IPS-18c (cell line): ENCODE results near the gene OR6K6.

ENCODE experiments used
- H3K4me3 ChIP-seq: 2 replicates; pipeline ENCODE4 v1.7.0; 2013; ENCODE audit warnings: low read depth, mild to moderate bottlenecking, low read length, moderate library complexity; ENCODE audit not compliant: insufficient read depth
- H3K9me3 ChIP-seq: one replicate; pipeline ENCODE4 v1.6.1; 2013; ENCODE audit warnings: mild to moderate bottlenecking, low read length, moderate library complexity; ENCODE audit not compliant: control insufficient read depth, insufficient read depth

Gene OR6K6

DNA sequence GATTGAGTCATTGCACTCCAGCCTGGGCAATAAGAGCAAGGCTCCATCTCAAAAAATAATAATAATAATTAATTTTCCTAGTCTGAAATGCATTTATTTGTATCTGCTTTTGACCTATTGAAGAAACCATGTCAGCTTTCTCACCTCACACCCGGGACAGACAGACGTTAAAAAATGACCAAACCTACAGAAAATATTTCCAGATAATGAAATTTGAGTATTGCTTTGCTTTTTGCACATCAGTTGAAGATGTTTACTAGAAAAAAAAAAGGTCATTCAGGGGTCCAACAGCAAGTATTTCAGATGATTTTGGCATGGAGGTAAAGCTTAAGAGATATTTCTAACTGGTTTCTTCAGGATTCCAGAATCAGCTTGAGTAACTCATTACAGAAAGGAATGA lies at the start of gene OR6K6:
OR6K6 (plus strand) TSS at position 301 of the 400 bp plus-strand sequence. CDS start 168 bp downstream, outside the sequence.
- Histone ChIP-seq H3K4me3 (no peak within 1 kb of the TSS), H3K9me3 (no peaks in the 10 kb centered on the region)

DNA sequence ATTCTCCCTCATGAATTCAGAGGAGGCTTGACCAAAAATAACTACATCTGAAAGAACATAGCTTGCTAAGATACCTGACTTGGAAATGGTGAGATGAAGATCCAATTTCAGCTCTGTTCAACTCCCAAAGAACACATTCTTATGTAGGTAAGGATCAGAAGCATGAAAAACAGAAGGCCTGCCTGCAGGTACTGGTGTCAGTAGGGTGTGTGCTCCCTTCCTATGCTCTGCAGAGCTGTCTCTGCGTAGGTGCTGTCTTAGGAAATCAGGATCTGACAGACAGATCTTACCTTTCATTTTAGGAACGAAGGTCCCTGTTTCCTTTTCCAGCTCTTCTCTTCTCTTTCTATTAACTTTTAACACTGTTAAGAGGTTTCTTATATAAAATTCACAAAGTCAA lies 48.4 kb upstream of the OR6K6 start:
- Histone ChIP-seq H3K4me3 (no peak overlapping the region), H3K9me3 (no peaks in the 10 kb centered on the region)

GRCh38 chr1:158711098-158711497 lies 43.4 kb upstream of the OR6K6 start:
- Histone ChIP-seq H3K4me3 (no peak overlapping the region), H3K9me3 (no peaks in the 10 kb centered on the region)

GRCh38 chr1:158714754-158715153 lies 39.8 kb upstream of the OR6K6 start:
- H3K9me3 ChIP-seq = no peaks in the 10 kb centered on the region
- H3K4me3 ChIP-seq = no peak overlapping the region

GRCh38 chr1:158716335-158716734 lies 38.2 kb upstream of the OR6K6 start:
- no peaks in the 10 kb centered on the region for H3K9me3 ChIP-seq

GRCh38 chr1:158717344-158717743 lies 37.2 kb upstream of the OR6K6 start:
- no peaks in the 10 kb centered on the region for H3K9me3 ChIP-seq
- H3K4me3 ChIP-seq = no peak overlapping the region

More at GRCh38 chr1:158716335-158716734, 38.2 kb upstream of the OR6K6 start:
- no peak overlapping the region for H3K4me3 ChIP-seq

DNA sequence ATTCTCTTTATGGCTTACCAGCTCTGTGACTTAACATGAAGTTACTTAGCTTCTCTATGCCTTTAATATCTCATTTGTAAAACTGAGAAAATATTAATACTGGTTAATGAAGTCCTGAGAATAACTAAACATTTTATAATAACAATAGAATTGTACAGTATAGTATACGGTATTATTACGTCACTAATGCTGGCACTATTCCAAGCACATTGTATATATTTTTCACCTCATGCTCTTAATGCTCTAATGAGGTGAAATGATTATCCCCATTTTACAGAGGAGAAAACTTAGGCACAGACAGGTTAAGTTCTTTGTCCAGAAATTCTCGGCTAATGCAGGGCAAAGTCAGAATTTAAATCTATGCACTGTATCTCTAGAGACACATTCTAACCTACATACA lies 34.9 kb upstream of the OR6K6 start:
- Histone ChIP-seq H3K9me3 (no peaks in the 10 kb centered on the region), H3K4me3 (no peak overlapping the region)

DNA sequence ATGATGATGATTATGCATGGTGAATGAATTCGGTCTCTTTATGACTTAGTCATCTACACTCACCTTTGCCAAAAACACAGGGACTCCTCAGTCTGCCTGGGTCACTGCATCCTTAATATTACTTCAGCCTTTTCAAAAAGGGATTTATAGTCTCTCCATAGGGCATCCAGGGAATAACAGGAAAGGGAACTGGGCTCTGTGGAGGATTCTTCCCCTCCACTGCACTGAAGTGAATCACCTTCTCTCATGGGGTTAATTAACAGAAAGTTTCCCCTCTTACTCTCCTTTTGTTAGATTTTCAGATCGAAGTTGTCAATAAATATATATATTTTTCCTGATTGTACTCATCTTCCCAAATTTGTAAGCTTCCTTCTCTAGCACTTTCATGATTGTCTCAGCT lies 33.9 kb upstream of the OR6K6 start, which contains the start of gene OR6K3:
OR6K3 (minus strand) TSS at position 101 of the 400 bp plus-strand sequence. CDS start 2,605 bp downstream, outside the sequence.
- no peaks in the 10 kb centered on the region for H3K9me3 ChIP-seq
- no peak within 1 kb of the TSS for H3K4me3 ChIP-seq

DNA sequence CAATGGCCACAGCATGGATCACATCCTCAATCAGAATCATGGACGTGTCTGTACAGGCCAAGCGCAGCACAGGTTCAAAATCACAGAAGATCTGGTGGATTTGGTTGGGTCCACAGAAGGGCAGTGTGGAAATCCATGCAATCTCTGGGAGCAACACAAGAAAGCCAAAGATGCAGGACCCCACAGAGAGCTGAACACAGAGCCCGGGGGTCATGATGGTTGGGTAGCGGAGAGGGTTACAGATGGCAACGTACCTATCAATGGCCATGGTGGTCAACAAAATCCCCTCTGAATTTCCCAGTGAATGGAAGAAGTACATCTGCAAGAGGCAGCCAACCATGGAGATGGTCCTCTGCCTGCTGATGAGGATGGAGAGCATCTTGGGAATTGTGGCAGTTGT lies 30.1 kb upstream of the OR6K6 start:
- Histone ChIP-seq H3K9me3 (no peaks in the 10 kb centered on the region), H3K4me3 (no peak overlapping the region)

GRCh38 chr1:158728510-158729225 lies 25.9 kb upstream of the OR6K6 start:
- Histone ChIP-seq H3K9me3 (no peaks in the 10 kb centered on the region), H3K4me3 (no peak overlapping the region)

DNA sequence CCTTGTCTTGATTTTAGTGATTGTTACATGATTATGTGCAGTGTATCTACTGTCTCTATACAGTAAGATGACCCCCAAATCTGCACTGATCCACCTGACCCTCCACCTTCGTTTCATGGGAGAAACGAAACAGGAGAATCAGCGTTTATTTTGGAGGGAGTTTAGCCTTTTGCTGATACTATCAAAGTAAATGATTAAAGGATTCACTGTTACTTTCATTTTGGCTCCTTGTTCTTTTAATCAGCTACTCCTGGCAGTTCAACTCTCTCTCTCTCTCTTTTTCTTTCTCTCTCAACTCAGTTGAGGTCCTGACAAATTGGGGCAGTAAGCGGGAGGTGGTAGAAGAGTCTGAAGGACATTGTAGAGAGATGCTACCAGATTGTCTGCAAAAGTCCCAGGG lies 24.1 kb upstream of the OR6K6 start:
- no peaks in the 10 kb centered on the region for H3K9me3 ChIP-seq
- H3K4me3 ChIP-seq = no peak overlapping the region

- no peak overlapping the region for H3K4me3 ChIP-seq
- H3K9me3 ChIP-seq = no peaks in the 10 kb centered on the region
These were observed 22.8 kb upstream of the OR6K6 start for GRCh38 chr1:158731707-158732106.

GRCh38 chr1:158732524-158732923 lies 22.0 kb upstream of the OR6K6 start:
- no peak overlapping the region for H3K4me3 ChIP-seq
- H3K9me3 ChIP-seq = no peaks in the 10 kb centered on the region

DNA sequence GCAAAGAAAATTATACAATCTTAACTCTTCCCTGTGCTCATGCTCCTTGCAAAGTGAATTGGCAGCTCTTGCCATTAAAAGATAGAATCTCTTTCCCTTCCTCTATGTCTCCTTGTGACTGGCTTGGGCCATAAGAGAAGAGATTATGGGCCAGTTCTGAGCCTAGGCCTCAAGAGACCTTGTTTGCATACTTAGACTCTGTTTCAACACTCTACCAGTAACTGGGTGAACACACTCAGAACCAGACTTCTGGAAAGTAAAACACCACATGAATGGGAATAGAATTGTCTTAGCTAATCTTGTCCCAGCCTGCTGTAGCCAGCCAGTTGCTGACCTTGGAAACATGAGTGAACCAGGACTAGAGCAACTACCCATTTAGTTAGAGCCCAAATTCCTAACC lies 18.7 kb upstream of the OR6K6 start:
- Histone ChIP-seq H3K4me3 (no peak overlapping the region), H3K9me3 (no peaks in the 10 kb centered on the region)

DNA sequence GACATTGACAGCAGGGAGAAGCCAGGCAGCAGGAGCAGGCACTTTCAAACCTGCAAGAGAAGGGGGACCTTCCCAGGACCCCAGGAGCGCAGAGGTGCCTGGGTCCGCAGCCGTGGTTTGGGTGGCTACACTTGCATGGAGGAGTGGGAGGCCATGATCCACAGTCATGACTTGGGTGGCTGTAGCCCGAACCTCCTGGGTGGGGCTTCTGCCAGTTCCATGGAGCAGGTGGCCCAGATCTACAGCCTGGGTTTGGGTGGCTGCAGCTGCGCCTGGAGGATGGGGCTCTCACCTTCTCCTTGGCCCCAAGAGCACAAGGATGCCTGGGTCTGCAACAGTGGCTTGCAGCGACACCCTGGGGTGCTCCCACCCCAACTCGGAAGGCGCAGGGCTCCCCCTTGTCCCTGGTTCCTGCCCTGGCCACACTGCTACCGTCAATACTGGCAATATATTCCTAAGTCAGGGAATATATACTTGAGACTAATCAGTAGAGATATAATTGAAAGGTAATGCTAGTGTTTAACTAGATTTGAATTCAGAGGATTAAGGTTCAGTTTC lies 2.3 kb upstream of the OR6K6 start:
- H3K4me3 ChIP-seq = no peak overlapping the region
- no peaks in the 10 kb centered on the region for H3K9me3 ChIP-seq

DNA sequence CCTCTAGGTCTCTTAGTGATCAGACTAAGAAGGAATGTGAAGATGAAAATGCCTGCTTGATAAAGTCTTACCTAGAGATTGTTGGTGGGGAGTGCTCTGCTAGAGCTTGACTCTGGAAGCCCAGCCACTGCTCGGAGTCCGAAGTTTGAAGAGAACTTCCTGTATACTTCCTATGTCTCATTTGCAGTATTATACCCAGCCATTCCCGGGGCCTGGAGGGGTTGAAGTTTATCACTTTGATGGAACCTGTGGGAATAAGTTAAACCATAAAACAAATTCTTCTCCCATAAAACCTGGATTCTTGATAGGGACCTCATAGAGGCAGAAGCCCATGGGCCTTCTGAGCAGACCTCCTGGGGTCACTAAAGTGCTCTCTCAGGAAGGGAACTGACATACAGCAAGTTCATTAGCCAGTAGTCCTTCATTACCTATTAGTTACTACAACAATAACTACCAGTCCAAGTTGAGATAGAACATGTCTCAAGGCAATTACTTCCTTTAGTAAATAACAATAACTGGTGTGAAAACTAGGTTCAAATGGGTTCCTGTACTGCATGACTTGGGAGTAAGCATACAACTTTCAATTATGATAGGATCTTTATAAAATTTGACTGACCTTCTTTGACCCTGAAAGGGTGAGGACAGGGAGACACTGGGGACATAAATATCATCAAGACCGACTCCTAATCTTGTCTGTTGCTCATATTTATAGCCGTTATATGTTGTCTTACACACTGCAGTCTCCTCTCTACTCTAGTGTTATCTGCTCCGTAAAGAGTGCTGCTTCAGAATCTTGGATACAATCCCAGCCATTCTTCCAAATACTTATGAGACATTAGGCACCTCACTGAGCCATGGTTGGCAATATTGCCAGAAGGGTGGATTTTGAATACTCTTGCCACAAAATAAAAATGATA lies 17.7 kb downstream of the OR6K6 start, which contains the start of gene OR6N1:
OR6N1 (minus strand) TSS at position 246 of the 917 bp plus-strand sequence. CDS start 5,513 bp downstream, outside the sequence.
- no peak within 1 kb of the TSS for H3K4me3 ChIP-seq
- H3K9me3 ChIP-seq = no peaks in the 10 kb centered on the region

GRCh38 chr1:158781104-158781503 lies 26.6 kb downstream of the OR6K6 start, which contains the start of gene OR6N2:
Gene OR6N2 (minus strand): TSS chr1:158781204. CDS start chr1:158777635, 3,569 bp downstream.
- no peaks in the 10 kb centered on the region for H3K9me3 ChIP-seq
- H3K4me3 ChIP-seq = no peak within 1 kb of the TSS
